Measurements from ENCODE around the gene EXOC2.

GRCh38 chr6:571892-572291 lies 121.0 kb downstream of the EXOC2 start:
- TF ChIP-seq CTCF (IDR thresholded peaks at IDR 0.05) (no peak), POLR2AphosphoS5 (IDR thresholded peaks at IDR 0.05) (no peak)

Data from breast epithelium (tissue), 3 donors.